ENCODE measurements around the gene RARG. TPM values are rescaled to one million over a fixed set of nuclear protein-coding genes. Genes with fewer than 3 reads are reported as not detected.

RARG gene
- 100 to 1,000 TPM; 160 to 207 (median 199) TPM for total RNA-seq

DNA sequence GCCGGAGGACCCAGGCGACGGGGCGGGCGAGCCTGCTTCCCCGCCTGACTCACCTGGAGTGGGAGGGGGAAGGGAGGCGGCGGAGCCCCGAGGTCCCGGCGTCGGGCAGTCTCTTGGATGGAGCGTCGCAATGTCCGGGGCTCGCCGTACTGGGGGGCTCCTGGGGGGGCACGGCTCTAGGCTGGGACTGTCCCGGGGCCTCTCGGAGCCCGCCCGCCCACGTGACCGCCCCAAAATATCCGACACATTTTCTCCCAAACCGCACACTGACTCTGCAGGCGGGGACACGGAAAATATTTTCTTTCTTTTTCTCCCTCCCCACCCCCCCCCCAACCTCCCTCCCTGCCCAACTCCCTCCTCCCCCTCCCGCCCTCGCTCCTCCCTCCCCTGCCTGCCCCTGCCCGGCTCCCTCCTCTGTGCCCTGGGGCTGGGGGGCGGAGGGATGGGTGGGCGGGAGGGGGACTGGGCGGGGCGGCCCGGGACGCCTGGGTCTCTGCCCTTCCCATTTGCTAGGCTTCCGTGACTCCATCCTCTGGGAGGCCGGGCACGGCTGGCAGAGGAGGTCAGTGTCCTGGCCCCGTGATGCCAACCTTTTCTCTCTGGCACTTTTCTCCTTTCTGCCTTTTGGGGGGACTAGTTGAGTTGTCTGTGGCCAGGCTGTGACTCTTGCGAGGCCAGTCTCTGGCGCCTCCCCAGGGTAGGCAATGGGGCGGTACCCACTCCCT is at the start of gene RARG:
TSS of gene RARG (minus strand) at position 289 of the 725 bp plus-strand sequence. CDS start 4,664 bp downstream, outside the sequence.
- DNase-seq (ENCODE audit: low spot score in 2 of 2): peak in 1 of 2 donors; percentile 93
- TF ChIP-seq POLR2A (IDR thresholded peaks at IDR 0.05): no peak
- TF ChIP-seq, protein P1, sequence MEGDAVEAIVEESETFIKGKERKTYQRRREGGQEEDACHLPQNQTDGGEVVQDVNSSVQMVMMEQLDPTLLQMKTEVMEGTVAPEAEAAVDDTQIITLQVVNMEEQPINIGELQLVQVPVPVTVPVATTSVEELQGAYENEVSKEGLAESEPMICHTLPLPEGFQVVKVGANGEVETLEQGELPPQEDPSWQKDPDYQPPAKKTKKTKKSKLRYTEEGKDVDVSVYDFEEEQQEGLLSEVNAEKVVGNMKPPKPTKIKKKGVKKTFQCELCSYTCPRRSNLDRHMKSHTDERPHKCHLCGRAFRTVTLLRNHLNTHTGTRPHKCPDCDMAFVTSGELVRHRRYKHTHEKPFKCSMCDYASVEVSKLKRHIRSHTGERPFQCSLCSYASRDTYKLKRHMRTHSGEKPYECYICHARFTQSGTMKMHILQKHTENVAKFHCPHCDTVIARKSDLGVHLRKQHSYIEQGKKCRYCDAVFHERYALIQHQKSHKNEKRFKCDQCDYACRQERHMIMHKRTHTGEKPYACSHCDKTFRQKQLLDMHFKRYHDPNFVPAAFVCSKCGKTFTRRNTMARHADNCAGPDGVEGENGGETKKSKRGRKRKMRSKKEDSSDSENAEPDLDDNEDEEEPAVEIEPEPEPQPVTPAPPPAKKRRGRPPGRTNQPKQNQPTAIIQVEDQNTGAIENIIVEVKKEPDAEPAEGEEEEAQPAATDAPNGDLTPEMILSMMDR (IDR thresholded peaks at IDR 0.05): no peak
- peak within 1 kb of the TSS; percentile 55 for H3K4me3 ChIP-seq (ENCODE audit: low read depth, poor library complexity, severe bottlenecking)
- 0 to 1% methylated on average over 30 of the region's 44 CpGs for WGBS, 2 donors
- intact Hi-C loops (cut with DNase I; ENCODE audit: low total_unique reads): no loop called here

DNA sequence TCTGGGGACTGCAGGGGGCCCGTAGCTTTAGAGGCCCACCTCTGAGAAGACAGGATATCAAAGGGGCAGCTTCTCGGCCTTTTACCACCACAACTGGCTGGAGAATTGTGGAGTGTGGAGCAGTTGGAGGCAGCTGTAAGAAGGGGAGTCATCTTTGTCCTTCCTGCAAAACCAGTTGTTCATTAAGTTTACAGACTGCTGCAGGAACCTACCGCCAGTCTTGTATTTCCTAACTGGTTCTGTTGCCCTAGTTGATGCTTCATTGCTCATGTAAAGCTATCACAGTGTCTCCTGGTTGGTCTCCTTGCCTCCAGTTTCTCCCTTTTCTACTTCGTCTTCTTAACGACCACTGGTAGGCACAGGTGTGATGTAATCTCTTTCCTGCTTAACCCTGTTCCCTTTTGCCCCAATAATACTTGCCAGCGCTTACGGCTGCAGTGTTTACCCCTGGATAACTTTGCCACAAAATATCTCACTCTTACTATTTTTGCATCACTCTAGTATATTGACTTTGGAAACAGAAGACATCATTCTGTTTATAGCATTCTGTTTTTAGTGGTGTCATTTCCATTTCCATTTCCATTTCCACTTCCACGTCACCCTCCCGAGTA is 48.0 kb upstream of the RARG start:
- intact Hi-C loops (cut with DNase I; ENCODE audit: low total_unique reads): no loop called here
- no peak overlapping the region for H3K4me3 ChIP-seq (ENCODE audit: low read depth, poor library complexity, severe bottlenecking)
- no peak for DNase-seq (ENCODE audit: low spot score in 2 of 2)
- TF ChIP-seq, protein P1 (IDR thresholded peaks at IDR 0.05): no peak
- TF ChIP-seq POLR2A (IDR thresholded peaks at IDR 0.05): no peak
- 86 to 87% methylated on average over 9 of the region's 9 CpGs for WGBS, 2 donors

DNA sequence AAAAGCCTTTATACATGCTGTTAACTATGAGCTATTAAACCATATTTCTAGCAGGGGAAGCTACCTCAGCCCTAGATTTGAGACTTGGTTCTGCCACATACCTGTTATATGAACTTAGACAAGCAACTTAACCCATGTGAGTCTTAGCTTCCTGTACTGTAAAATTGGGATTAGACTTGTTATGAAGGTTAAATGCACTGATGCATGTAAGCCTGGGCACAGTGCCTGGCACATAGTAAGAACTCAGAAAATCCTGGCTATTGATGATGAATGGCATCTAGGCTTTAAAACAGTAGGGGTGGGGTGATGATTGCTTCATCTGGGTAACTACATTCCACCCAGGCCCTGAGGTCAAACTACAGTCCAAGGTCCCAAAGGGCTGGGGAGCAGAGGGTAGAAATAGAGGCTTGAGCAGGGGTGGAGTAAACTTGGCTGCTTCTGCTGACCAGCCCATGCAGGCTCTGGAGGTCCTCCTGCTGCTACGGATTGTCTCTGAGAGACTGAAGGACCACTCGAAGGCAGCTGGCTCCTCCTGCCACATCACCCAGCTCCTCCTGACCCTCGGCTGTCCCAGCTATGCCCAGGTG is 47.4 kb upstream of the RARG start:
- DNase-seq (ENCODE audit: low spot score in 2 of 2): no peak
- no peak overlapping the region for H3K4me3 ChIP-seq (ENCODE audit: low read depth, poor library complexity, severe bottlenecking)
- intact Hi-C loops (cut with DNase I; ENCODE audit: low total_unique reads): no loop called here
- 92 to 96% methylated on average over 3 of the region's 3 CpGs for WGBS, 2 donors
- TF ChIP-seq, protein P1 (IDR thresholded peaks at IDR 0.05): no peak
- TF ChIP-seq POLR2A (IDR thresholded peaks at IDR 0.05): no peak

DNA sequence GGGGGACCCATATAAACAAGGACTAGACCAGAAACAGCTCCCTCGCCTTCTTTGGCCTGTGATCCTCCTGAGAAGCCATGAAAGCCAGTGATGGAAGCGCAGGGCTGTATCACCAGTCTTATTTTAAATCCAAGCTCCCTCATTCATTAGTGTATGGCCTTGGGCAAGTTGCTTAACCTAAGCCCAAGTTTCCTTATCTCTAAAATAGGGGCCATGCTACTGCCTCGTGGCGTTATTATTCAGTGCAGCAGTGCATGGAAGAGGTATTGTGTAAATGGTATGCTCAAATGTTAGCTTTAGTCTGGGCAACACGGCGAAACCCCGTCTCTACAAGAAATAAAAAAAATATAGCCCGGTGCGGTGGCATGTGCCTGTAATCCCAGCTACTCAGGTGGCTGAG is 46.0 kb upstream of the RARG start:
- intact Hi-C loops (cut with DNase I; ENCODE audit: low total_unique reads): no loop called here
- no peak for TF ChIP-seq POLR2A (IDR thresholded peaks at IDR 0.05)
- DNase-seq (ENCODE audit: low spot score in 2 of 2): no peak
- no peak overlapping the region for H3K4me3 ChIP-seq (ENCODE audit: low read depth, poor library complexity, severe bottlenecking)
- 93 to 94% methylated on average over 9 of the region's 9 CpGs for WGBS, 2 donors

DNA sequence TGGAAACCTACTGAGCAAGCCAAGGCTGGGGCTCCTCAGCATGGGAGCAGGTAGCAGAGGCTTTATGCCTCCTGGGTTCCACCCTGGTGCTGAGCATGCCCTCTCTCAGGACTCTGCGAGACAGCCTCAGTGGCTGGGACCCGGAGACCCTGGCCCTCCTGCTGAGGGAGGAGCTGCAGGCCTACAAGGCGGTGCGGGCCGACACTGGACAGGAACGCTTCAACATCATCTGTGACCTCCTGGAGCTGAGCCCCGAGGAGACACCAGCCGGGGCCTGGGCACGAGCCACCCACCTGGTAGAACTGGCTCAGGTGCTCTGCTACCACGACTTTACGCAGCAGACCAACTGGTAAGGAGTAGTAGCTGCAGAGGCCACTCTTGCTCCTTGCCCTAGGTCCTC is 44.5 kb upstream of the RARG start:
- TF ChIP-seq POLR2A (IDR thresholded peaks at IDR 0.05): no peak
- TF ChIP-seq, protein P1 (IDR thresholded peaks at IDR 0.05): no peak
- H3K4me3 ChIP-seq (ENCODE audit: low read depth, poor library complexity, severe bottlenecking): no peak overlapping the region
- intact Hi-C loops (cut with DNase I; ENCODE audit: low total_unique reads): no loop called here
- WGBS, 2 donors: 94 to 96% methylated on average over 11 of the region's 11 CpGs
- DNase-seq (ENCODE audit: low spot score in 2 of 2): no peak

DNA sequence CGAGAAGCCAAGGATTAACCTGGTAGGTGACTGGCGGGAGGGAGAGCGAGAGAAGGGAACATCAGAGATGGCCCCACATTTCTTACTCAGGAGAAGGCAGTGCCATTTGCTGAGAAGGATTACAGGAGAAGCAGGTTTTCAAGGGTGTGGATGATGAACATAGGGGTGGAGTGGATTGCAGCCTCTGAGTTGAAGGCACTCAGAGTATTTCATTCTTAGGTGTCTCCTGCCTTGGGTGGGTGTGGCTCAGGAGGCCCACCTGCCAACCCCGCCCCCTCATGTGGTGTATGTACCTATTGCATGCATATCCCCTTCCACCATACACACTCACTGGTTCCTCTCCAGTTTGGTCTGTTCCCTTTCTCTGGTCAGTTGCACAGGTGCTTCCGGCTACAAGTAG is 42.4 kb upstream of the RARG start:
- intact Hi-C loops (cut with DNase I; ENCODE audit: low total_unique reads): no loop called here
- no peak for TF ChIP-seq POLR2A (IDR thresholded peaks at IDR 0.05)
- TF ChIP-seq, protein P1 (IDR thresholded peaks at IDR 0.05): no peak
- no peak overlapping the region for H3K4me3 ChIP-seq (ENCODE audit: low read depth, poor library complexity, severe bottlenecking)
- DNase-seq (ENCODE audit: low spot score in 2 of 2): no peak
- WGBS, 2 donors: 83 to 88% methylated on average over 5 of the region's 5 CpGs
